Testis (tissue), 3 donors: ENCODE data around the gene TPST1. TPM values are rescaled to one million over a fixed set of nuclear protein-coding genes. Genes with fewer than 3 reads are reported as not detected.

Experiments
- DNase-seq: peaks from one replicate; pipeline ENCODE4 v3.0.0-alpha.2; 2019
- H3K27ac ChIP-seq, 2 donors: fragments of 200-600 bp; sonication (generic); one replicate each; pipeline ENCODE4 v1.5.1; 2019
- H3K27me3 ChIP-seq: fragments of 200-600 bp; sonication (generic); one replicate; pipeline ENCODE4 v1.5.1; 2019
- H3K36me3 ChIP-seq: fragments of 200-600 bp; sonication (generic); one replicate; pipeline ENCODE4 v1.5.1; 2017; ENCODE audit warnings: low read depth; ENCODE audit errors: missing control alignments
- H3K4me1 ChIP-seq: fragments of 200-600 bp; sonication (generic); one replicate; pipeline ENCODE4 v1.5.1; 2019
- H3K4me3 ChIP-seq, 2 donors: fragments of 200-600 bp; sonication (generic); one replicate each; pipeline ENCODE4 v1.5.1; 2017 to 2019
- H3K9me3 ChIP-seq: fragments of 200-600 bp; sonication (generic); one replicate; pipeline ENCODE4 v1.5.1; 2017
- POLR2A ChIP-seq: fragments of 450-650 bp; IDR thresholded peaks from one replicate; pipeline ENCODE4 v1.6.1; 2017; ENCODE audit warnings: antibody characterized with exemption, mild to moderate bottlenecking, moderate library complexity
- WGBS, 2 donors: methylation state at CpG; one replicate each; pipeline ENCODE4 v1.1.5; 2018; 5-methylcytosine and 5-hydroxymethylcytosine counted together
- intact Hi-C: fragments of 100-400 bp; cut with DNase I; formaldehyde crosslinking; loops from one replicate; pipeline ENCODE4 v1.15.1; 2023; ENCODE audit warnings: low total_unique reads
- polyA plus RNA-seq: library from polyadenylated mRNA; stranded (reverse); fragments of 350-450 nt; fragmentation: Illumina TruSeq; extraction: RNeasy Lipid Tissue Mini Kit (QIAGEN cat#74804); gene quantifications from one replicate; pipeline ENCODE4 v1.2.3, GENCODE V29; 2014; ENCODE audit warnings: low read depth, low replicate concordance; ENCODE audit not compliant: insufficient read depth
- total RNA-seq, 2 donors: library from RNA; depleted of rRNA; stranded (reverse); fragments of >200 nt; gene quantifications; one replicate each; pipeline ENCODE4 v1.2.3, GENCODE V29; 2016
- TF ChIP-seq, protein P1 (sequence below), 3 experiments: fragments of 450-650 bp in 2 of 3; fragments of 200-600 bp in 1 of 3; sonication (generic) in 1 of 3; IDR thresholded peaks; one replicate each; pipeline ENCODE4 v1.5.1; 2016 to 2019; ENCODE audit warnings: antibody characterized with exemption in 3 of 3, mild to moderate bottlenecking in 2 of 3, moderate library complexity in 1 of 3

Gene TPST1
- total and polyA plus RNA-seq, 3 donors from 2014 or later = 34.7 to 55.7 (median 40.7) TPM

DNA sequence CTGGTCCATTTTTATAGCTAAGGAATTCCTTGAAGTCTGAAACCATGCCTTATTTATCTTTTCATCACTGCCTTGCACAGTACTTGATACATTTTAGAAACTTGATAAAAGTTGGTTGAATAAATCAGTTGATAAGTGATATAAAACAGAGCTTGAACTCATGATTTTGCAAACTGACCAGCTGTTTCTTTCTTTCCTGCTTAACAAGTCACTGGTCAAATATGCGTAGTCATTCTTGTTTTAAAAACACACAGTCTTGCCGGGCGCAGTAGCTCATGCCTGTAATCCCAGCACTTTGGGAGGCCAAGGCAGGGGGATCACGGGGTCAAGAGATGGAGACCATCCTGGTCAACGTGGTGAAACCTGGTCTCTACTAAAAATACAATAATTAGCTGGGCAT is 6.3 kb downstream of the TPST1 start:
- TF ChIP-seq POLR2A = no peak
- TF ChIP-seq, protein P1, sequence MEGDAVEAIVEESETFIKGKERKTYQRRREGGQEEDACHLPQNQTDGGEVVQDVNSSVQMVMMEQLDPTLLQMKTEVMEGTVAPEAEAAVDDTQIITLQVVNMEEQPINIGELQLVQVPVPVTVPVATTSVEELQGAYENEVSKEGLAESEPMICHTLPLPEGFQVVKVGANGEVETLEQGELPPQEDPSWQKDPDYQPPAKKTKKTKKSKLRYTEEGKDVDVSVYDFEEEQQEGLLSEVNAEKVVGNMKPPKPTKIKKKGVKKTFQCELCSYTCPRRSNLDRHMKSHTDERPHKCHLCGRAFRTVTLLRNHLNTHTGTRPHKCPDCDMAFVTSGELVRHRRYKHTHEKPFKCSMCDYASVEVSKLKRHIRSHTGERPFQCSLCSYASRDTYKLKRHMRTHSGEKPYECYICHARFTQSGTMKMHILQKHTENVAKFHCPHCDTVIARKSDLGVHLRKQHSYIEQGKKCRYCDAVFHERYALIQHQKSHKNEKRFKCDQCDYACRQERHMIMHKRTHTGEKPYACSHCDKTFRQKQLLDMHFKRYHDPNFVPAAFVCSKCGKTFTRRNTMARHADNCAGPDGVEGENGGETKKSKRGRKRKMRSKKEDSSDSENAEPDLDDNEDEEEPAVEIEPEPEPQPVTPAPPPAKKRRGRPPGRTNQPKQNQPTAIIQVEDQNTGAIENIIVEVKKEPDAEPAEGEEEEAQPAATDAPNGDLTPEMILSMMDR (IDR thresholded peaks at IDR 0.05) = no peak
- Histone ChIP-seq H3K27ac (no peak overlapping the region), H3K9me3 (no peaks in the 10 kb centered on the region), H3K4me1 (no peaks in the 10 kb centered on the region), H3K27me3 (no peaks in the 10 kb centered on the region), H3K36me3 (no peaks in the 10 kb centered on the region), H3K4me3 (no peak overlapping the region)
- DNase-seq = no peak
- 71 to 72% methylated on average over 5 of the region's 5 CpGs for WGBS, 2 donors
- intact Hi-C loops = no loop called here

DNA sequence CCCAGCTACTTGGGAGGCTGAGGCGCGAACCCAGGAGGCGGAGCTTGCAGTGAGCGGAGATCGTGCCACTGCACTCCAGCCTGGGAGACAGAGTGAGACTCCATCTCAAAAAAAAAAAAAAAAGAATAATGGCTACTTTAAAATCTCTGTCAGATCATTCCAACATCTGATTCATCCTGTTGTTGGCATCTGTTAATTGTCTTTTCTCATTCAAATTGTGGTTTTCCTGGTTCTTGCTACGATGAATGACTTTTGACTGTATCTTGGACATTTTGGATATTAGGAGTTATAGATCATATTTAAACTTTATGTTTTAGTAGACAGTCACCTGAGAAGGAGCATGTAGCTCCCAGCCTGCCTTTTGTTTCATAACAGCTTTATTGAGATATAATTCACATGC is 8.5 kb downstream of the TPST1 start:
- no peak for DNase-seq
- WGBS, 2 donors = 96 to 98% methylated on average over 6 of the region's 6 CpGs
- no peaks in the 10 kb centered on the region for H3K27me3 ChIP-seq
- intact Hi-C loops = no loop called here
- H3K27ac ChIP-seq = no peak overlapping the region
- no peaks in the 10 kb centered on the region for H3K9me3 ChIP-seq
- no peak overlapping the region for H3K4me3 ChIP-seq
- no peaks in the 10 kb centered on the region for H3K4me1 ChIP-seq
- no peak for TF ChIP-seq POLR2A
- TF ChIP-seq, protein P1 (IDR thresholded peaks at IDR 0.05) = no peak
- H3K36me3 ChIP-seq = no peaks in the 10 kb centered on the region

DNA sequence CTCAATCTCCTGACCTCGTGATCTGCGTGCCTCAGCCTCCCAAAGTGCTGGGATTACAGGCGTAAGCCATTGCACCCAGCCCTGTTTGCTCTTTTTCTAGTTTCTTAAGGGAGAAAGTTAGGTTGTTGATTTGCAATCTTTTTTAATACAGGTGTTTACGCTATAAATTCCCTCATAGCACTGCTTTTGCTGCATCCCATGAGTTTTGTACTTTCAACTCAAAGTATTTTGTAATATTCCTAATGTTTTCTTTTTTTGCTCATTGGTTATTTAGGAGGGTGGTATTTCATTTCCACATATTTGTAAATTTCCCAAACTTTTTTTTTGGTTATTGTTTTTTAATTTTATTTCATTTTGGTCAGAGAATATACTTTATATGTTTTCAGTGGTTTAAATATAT is 11.6 kb downstream of the TPST1 start:
- TF ChIP-seq, protein P1 (IDR thresholded peaks at IDR 0.05) = no peak
- no peak for TF ChIP-seq POLR2A
- Histone ChIP-seq H3K27ac (no peak overlapping the region), H3K4me3 (no peak overlapping the region), H3K27me3 (no peaks in the 10 kb centered on the region), H3K36me3 (no peaks in the 10 kb centered on the region), H3K9me3 (no peaks in the 10 kb centered on the region), H3K4me1 (no peaks in the 10 kb centered on the region)
- no peak for DNase-seq
- intact Hi-C loops = no loop called here
- WGBS, 2 donors = 98 to 99% methylated on average over 4 of the region's 4 CpGs

DNA sequence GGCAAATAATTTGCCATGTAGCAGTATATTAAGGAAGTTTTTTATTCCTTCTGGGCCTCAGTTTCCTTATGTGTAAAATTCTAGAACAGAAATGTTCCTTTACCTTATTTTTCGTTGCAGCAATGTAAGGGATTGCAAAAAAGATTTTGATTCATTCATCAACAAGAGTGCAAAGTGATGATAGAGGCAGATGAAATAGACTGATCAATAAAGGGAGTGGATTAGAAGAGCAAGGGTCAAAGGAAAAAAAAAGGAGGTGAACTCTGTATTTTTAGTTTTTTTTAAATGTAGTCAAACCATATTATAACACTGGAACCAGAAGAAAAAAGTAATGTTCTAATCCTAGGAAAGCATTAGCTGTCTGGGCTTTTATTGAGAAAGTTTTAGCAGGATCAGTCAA is 14.7 kb downstream of the TPST1 start:
- Histone ChIP-seq H3K9me3 (no peaks in the 10 kb centered on the region), H3K4me1 (no peaks in the 10 kb centered on the region), H3K27me3 (no peaks in the 10 kb centered on the region), H3K36me3 (no peaks in the 10 kb centered on the region), H3K27ac (no peak overlapping the region), H3K4me3 (no peak overlapping the region)
- TF ChIP-seq, protein P1 (IDR thresholded peaks at IDR 0.05) = no peak
- TF ChIP-seq POLR2A = no peak
- DNase-seq = no peak
- 89 to 93% methylated on average over 1 of the region's 1 CpG for WGBS, 2 donors
- intact Hi-C loops = no loop called here

DNA sequence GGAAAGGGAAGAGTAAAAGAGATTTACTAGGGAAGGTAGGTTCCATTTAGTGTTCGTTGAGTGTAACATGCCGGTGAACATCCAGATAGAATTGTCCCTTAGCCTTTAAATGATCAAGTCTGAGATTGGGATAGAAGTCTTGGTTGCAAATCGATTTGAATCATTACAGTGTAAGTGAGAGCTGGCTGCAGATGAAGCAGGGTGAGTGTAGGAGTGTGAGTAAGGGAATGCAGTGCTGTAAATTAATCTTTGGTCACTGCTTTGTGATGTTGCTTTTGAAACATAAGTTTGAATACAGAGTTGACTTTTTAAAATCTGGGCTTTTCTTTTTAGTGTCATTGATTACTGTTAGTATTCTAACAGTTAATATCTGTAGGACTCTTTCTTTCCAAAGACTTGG is 16.3 kb downstream of the TPST1 start:
- no peak for TF ChIP-seq POLR2A
- TF ChIP-seq, protein P1 (IDR thresholded peaks at IDR 0.05) = no peak
- H3K36me3 ChIP-seq = no peaks in the 10 kb centered on the region
- H3K9me3 ChIP-seq = no peaks in the 10 kb centered on the region
- no peak overlapping the region for H3K27ac ChIP-seq
- intact Hi-C loops = no loop called here
- DNase-seq = no peak
- no peak overlapping the region for H3K4me3 ChIP-seq
- H3K4me1 ChIP-seq = no peaks in the 10 kb centered on the region
- WGBS, 2 donors = 50 to 65% methylated on average over 3 of the region's 3 CpGs
- no peaks in the 10 kb centered on the region for H3K27me3 ChIP-seq
